HEK293T (cell line): ENCODE measurements around the gene TGFBR3.

Experiments used
- CTCF ChIA-PET: fragments of 350-600 bp; formaldehyde crosslinking; extraction: SDS; loops from one replicate; lab custom pipeline; 2021; ENCODE audit warnings: antibody characterized with exemption, inconsistent platforms; lab: Yijun Ruan, JAX
- POLR2A ChIA-PET: fragments of 350-600 bp; formaldehyde crosslinking; extraction: SDS; loops from one replicate; lab custom pipeline; 2020; ENCODE audit warnings: antibody characterized with exemption, inconsistent platforms; lab: Yijun Ruan, JAX
- DNase-seq: peaks from one replicate; pipeline ENCODE4 v3.0.0; 2012; ENCODE audit warnings: mixed read lengths; ENCODE audit errors: extremely low spot score
- ARNT ChIP-seq: fragments of 450-650 bp; IDR thresholded peaks from 2 replicates; pipeline ENCODE4 v1.6.1; 2017; ENCODE audit warnings: mild to moderate bottlenecking
- BHLHE40 ChIP-seq: fragments of 450-650 bp; IDR thresholded peaks from 2 replicates; pipeline ENCODE4 v1.6.1; 2016; ENCODE audit warnings: mild to moderate bottlenecking, moderate library complexity, borderline replicate concordance
- CTBP1 ChIP-seq: fragments of 450-650 bp; IDR thresholded peaks from 2 replicates; pipeline ENCODE4 v1.6.1; 2016; ENCODE audit warnings: borderline replicate concordance
- ELF4 ChIP-seq: fragments of 450-650 bp; IDR thresholded peaks from 2 replicates; pipeline ENCODE4 v1.6.1; 2017; ENCODE audit warnings: antibody characterized with exemption
- FOXA1 ChIP-seq: fragments of 450-650 bp; IDR thresholded peaks from 2 replicates; pipeline ENCODE4 v1.6.1; 2016; ENCODE audit warnings: mild to moderate bottlenecking
- FOXK2 ChIP-seq: fragments of 450-650 bp; IDR thresholded peaks from 2 replicates; pipeline ENCODE4 v1.6.1; 2016; ENCODE audit warnings: mild to moderate bottlenecking
- FOXM1 ChIP-seq: fragments of 450-650 bp; IDR thresholded peaks from 2 replicates; pipeline ENCODE4 v1.6.1; 2017; ENCODE audit warnings: mild to moderate bottlenecking, borderline replicate concordance
- HDGF ChIP-seq: fragments of 450-650 bp; IDR thresholded peaks from 2 replicates; pipeline ENCODE4 v1.6.1; 2017; ENCODE audit warnings: antibody characterized with exemption, borderline replicate concordance
- L3MBTL2 ChIP-seq: fragments of 450-650 bp; conservative IDR thresholded peaks from 2 replicates; pipeline ENCODE4 v1.6.1; 2016; ENCODE audit warnings: mild to moderate bottlenecking
- LEF1 ChIP-seq: fragments of 450-650 bp; IDR thresholded peaks from 2 replicates; pipeline ENCODE4 v1.6.1; 2017; ENCODE audit warnings: mild to moderate bottlenecking, borderline replicate concordance
- NFRKB ChIP-seq: fragments of 450-650 bp; IDR thresholded peaks from 2 replicates; pipeline ENCODE4 v1.6.1; 2016; ENCODE audit warnings: mild to moderate bottlenecking, moderate library complexity
- SP1 ChIP-seq: fragments of 450-650 bp; IDR thresholded peaks from 2 replicates; pipeline ENCODE4 v1.6.1; 2017
- SUZ12 ChIP-seq: fragments of 450-650 bp; IDR thresholded peaks from 2 replicates; pipeline ENCODE4 v1.6.1; 2016; ENCODE audit warnings: mild to moderate bottlenecking
- TARDBP ChIP-seq: fragments of 450-650 bp; IDR thresholded peaks from 2 replicates; pipeline ENCODE4 v1.6.1; 2016
- ZNF384 ChIP-seq: fragments of 450-650 bp; IDR thresholded peaks from 2 replicates; pipeline ENCODE4 v1.6.1; 2016
- TF ChIP-seq, protein P1 (sequence below): fragments of 450-650 bp; IDR thresholded peaks from 2 replicates; pipeline ENCODE4 v1.6.1; 2016

TGFBR3 gene

GRCh38 chr1:91879733-91880132 is 6.2 kb downstream of the TGFBR3 start:
- TF ChIP-seq TARDBP (no peak), BHLHE40 (no peak), HDGF (no peak), SP1 (no peak), ARNT (no peak), ELF4 (no peak)
- POLR2A ChIA-PET, result no interaction called here
- no peak for DNase-seq
- CTCF ChIA-PET, result interaction anchor here (0.8 to 1.6 kb wide), 2 partner anchors 16 to 68 kb away, joined by 4 to 5 read pairs; no protein-coding TSS in a partner anchor

GRCh38 chr1:91877574-91878208 is 8.3 kb downstream of the TGFBR3 start:
- TF ChIP-seq, protein P1, sequence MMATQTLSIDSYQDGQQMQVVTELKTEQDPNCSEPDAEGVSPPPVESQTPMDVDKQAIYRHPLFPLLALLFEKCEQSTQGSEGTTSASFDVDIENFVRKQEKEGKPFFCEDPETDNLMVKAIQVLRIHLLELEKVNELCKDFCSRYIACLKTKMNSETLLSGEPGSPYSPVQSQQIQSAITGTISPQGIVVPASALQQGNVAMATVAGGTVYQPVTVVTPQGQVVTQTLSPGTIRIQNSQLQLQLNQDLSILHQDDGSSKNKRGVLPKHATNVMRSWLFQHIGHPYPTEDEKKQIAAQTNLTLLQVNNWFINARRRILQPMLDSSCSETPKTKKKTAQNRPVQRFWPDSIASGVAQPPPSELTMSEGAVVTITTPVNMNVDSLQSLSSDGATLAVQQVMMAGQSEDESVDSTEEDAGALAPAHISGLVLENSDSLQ, result 0 out of 2 replicates have a peak, but pooled peaks have one; percentile 5
- TF ChIP-seq LEF1, result no peak
- CTCF ChIA-PET, result interaction anchor here (0.5 to 1.0 kb wide), 3 partner anchors 9 to 903 kb away, joined by 3 read pairs; no protein-coding TSS in a partner anchor
- DNase-seq, result no peak
- POLR2A ChIA-PET, result interaction anchor here (1.0 kb wide), 1 partner anchor 13 kb away, joined by 3 read pairs; no protein-coding TSS in a partner anchor

- TF ChIP-seq ARNT, result no peak
- no peak for TF ChIP-seq FOXM1
- TF ChIP-seq TARDBP, result no peak
- no peak for TF ChIP-seq LEF1
- TF ChIP-seq NFRKB, result no peak
- TF ChIP-seq L3MBTL2, result no peak
- TF ChIP-seq, protein P1, result no peak
- TF ChIP-seq CTBP1, result no peak
- TF ChIP-seq SP1, result no peak
- no peak for TF ChIP-seq ELF4
- no peak for TF ChIP-seq ZNF384
- no peak for TF ChIP-seq HDGF
- TF ChIP-seq BHLHE40, result no peak
- no peak for TF ChIP-seq FOXK2
- no peak for TF ChIP-seq SUZ12
- TF ChIP-seq FOXA1, result no peak
- DNase-seq, result no peak
- ChIA-PET POLR2A (interaction anchor here (1.0 kb wide), 1 partner anchor 13 kb away, joined by 3 read pairs; no protein-coding TSS in a partner anchor), CTCF (interaction anchor here (0.5 to 1.0 kb wide), 3 partner anchors 10 to 903 kb away, joined by 3 read pairs; no protein-coding TSS in a partner anchor)
These were observed 9.0 kb downstream of the TGFBR3 start for GRCh38 chr1:91876781-91877573.

DNA sequence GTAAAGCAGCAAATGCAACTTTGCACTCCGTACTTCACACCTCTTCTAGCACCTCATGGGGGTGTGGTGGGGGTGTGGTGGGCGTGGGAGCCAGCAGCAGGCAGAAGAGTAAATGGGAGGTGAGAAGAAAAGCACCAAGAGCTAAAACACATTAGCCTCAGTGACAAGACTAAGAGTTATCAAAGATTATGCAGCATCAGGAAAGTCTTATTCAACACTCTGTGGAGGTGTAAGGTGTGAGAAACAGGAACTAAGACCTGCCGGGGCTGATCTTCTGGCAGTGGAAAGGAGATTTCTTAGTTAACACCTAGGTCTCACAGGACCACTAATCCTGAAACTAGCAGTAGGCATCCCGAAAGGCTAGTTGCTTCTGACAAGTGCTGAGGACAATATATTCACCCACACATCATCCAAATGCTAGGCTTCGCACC is 9.9 kb downstream of the TGFBR3 start:
- ChIA-PET CTCF (no interaction called here), POLR2A (no interaction called here)
- DNase-seq, result no peak
- TF ChIP-seq, protein P1, result no peak
- TF ChIP-seq ARNT (no peak), FOXM1 (no peak), ELF4 (no peak)

- ChIA-PET POLR2A (interaction anchor here (1.8 kb wide), 1 partner anchor 10 kb away, joined by 4 read pairs; no protein-coding TSS in a partner anchor), CTCF (interaction anchor here (0.6 to 1.5 kb wide), 3 partner anchors 9 to 12 kb away, joined by 3 to 5 read pairs (median 5); partner anchors contain the start of gene TGFBR3)
- TF ChIP-seq FOXM1 (no peak), ZNF384 (no peak), CTBP1 (no peak), HDGF (no peak), SP1 (no peak), NFRKB (no peak), BHLHE40 (no peak), FOXK2 (no peak), FOXA1 (no peak), TARDBP (no peak), SUZ12 (no peak), LEF1 (no peak), ARNT (no peak), ELF4 (no peak)
- TF ChIP-seq, protein P1, result no peak
- no peak for DNase-seq
These were observed 11.8 kb downstream of the TGFBR3 start for GRCh38 chr1:91874167-91874566.
